Loucy (cell line): ENCODE results near the gene HS6ST3.

Source experiments
- CTCF ChIP-seq: fragments of 200-600 bp; sonication (generic); conservative IDR thresholded peaks from 2 replicates; pipeline ENCODE4 v1.5.1; 2014; ENCODE audit warnings: mild to moderate bottlenecking, antibody characterized with exemption, low read length
- EZH2phosphoT487 ChIP-seq: fragments of 200-600 bp; IDR thresholded peaks from 2 replicates; pipeline ENCODE4 v1.6.1; 2018; ENCODE audit warnings: antibody characterized with exemption, mild to moderate bottlenecking, moderate library complexity, borderline replicate concordance

DNA sequence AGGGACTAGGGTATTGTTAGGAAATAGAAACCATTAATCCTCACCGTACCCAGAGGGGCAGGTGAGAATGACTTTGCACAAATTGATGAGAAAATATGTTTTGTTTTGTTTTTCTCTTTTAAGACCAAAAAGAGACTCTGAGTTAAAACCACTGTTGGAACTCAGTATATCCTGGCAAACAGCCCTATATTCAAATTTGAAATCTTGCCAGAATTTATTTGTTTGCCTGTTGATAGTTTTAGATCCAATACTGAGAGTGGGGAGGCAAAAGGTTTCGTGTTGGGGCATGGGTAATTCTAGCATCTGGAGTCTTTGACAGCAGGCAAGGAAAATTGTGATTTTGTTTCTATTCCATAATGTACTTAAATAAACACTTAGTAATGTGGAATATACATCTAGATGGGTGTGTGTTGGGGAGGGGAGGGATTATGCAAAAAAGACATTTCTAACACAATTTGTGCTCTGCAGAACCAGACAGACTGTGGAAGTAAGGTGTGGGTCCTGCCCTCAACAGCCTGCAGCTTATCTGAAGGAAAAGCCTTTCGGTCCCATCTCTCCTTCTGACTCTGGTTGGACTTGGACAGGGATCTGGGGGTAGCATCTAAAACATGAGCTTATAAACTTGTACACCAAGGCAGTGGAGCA is 713.7 kb downstream of the HS6ST3 start:
- TF ChIP-seq CTCF (no peak), EZH2phosphoT487 (no peak)
